Activated CD8-positive, alpha-beta memory T cell treated with anti-CD3 and anti-CD28 coated beads, Interleukin-2, amount 10 ng/mL, durations not matched to agents 7 days and 5 days (primary cell): ENCODE data around the gene CPA3. TPM values are rescaled to one million over a fixed set of nuclear protein-coding genes. Genes with fewer than 3 reads are reported as not detected.

Experiments used
- ATAC-seq: fragments of 150-1000 bp; cut with Tn5 transposase; one replicate; pipeline ENCODE4 v1.10.0; 2021; ENCODE audit warnings: moderate library complexity
- CTCF ChIA-PET: fragments of 350-600 bp; sonication (Branson Sonifier 250); formaldehyde crosslinking; loops from one replicate; lab custom pipeline; 2021; ENCODE audit warnings: antibody characterized with exemption; lab: Charles Lee
- DNase-seq: peaks from one replicate; pipeline ENCODE4 v3.0.0-alpha.2; 2020
- H3K27ac Mint-ChIP-seq: one replicate; pipeline ENCODE4 v1.8.0; 2021; ENCODE audit warnings: mild to moderate bottlenecking, mixed read lengths
- H3K27me3 Mint-ChIP-seq: one replicate; pipeline ENCODE4 v1.8.0; 2021; ENCODE audit warnings: mixed read lengths
- H3K36me3 Mint-ChIP-seq: one replicate; pipeline ENCODE4 v1.8.0; 2021; ENCODE audit warnings: mild to moderate bottlenecking, mixed read lengths
- H3K4me1 Mint-ChIP-seq: one replicate; pipeline ENCODE4 v1.8.0; 2021; ENCODE audit warnings: mixed read lengths
- H3K4me3 Mint-ChIP-seq: one replicate; pipeline ENCODE4 v1.8.0; 2021; ENCODE audit warnings: mild to moderate bottlenecking, moderate library complexity, mixed read lengths
- H3K9me3 Mint-ChIP-seq: one replicate; pipeline ENCODE4 v1.8.0; 2022; ENCODE audit warnings: low read depth, mixed read lengths
- total RNA-seq, 2 experiments: library from RNA; stranded (reverse); gene quantifications; one replicate each; pipeline ENCODE4 v1.2.3, GENCODE V29; 2021

CPA3 gene
- total RNA-seq, 2 experiments from 2014 or later: not detected

DNA sequence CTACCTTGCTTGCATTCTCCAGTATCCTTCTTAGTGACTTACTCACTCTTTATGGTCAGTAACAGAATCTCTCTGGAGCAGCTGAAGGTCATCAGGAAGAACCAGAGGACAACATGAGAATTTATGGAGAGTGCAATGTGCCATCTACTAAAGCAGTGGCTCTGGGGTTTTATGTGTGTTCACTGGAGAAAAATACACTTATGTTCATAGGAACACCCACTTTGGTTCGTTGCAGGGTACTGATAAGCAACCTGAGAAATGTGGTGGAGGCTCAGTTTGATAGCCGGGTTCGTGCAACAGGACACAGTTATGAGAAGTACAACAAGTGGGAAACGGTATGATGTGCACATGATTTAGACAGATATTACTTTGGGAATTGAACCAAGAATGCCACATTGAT, 24.6 kb upstream of the CPA3 start:
- no peak for ATAC-seq
- Mint-ChIP-seq H3K27me3 (no peaks in the 10 kb centered on the region), H3K9me3 (no peaks in the 10 kb centered on the region), H3K4me3 (no peak overlapping the region), H3K27ac (no peak overlapping the region), H3K36me3 (no peaks in the 10 kb centered on the region), H3K4me1 (no peaks in the 10 kb centered on the region)
- CTCF ChIA-PET: no interaction called here
- DNase-seq: no peak

DNA sequence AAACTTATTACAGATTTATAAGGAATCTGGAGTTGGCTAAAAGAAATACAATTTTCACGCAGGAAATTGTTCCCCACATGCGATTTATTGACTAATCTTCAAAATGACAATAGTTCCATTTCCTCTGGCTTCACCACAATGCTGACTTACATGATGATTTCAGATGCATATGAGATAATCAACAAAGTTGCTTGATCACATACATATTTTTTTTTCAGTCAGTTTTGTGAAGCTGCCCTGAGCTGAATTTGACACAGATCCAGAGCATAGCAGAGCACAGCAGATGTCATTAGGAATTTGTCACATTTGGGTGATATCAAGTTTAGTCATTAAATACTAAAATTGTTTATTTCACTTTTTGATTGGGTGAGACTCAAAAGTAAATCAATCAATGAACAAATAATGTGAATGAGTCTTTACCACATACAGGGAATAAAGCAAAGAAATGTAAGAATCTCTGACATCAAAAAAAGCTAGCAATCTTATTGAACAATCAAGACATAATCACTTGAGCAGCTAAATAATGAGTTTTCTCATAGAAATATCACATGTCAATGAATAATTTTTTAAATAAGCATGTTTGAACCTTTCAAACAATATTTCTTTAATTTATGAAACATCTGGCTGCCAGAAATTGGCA, 19.2 kb upstream of the CPA3 start:
- no peak for ATAC-seq
- DNase-seq: no peak
- CTCF ChIA-PET: no interaction called here
- Mint-ChIP-seq H3K27me3 (peaks cover 10% of the 10 kb centered on the region), H3K9me3 (no peaks in the 10 kb centered on the region), H3K36me3 (no peaks in the 10 kb centered on the region), H3K27ac (no peak overlapping the region), H3K4me1 (no peaks in the 10 kb centered on the region), H3K4me3 (no peak overlapping the region)

DNA sequence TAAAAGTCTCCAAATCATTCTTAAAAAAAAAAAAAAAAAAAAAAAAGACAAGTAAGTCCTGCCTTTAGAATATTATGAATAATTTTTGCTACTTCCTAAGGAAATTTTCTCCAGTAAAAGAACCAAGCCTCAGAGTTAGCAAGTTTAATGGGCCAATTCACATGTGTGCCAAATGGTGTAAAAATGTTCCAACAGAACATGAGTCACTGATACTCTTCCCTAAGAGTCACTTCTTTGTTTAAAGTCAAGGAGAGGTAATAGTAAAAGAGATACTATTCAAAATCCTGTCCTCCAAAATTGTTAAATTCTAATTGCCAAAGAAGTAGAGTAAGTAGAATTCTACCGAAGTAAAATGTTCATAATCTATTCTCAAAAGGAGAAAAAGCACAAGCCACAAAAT, 17.7 kb upstream of the CPA3 start:
- Mint-ChIP-seq H3K27ac (no peak overlapping the region), H3K36me3 (no peaks in the 10 kb centered on the region), H3K4me3 (no peak overlapping the region), H3K9me3 (no peaks in the 10 kb centered on the region), H3K4me1 (no peaks in the 10 kb centered on the region), H3K27me3 (peaks cover 12% of the 10 kb centered on the region)
- DNase-seq (no peak), ATAC-seq (no peak)
- CTCF ChIA-PET: no interaction called here

DNA sequence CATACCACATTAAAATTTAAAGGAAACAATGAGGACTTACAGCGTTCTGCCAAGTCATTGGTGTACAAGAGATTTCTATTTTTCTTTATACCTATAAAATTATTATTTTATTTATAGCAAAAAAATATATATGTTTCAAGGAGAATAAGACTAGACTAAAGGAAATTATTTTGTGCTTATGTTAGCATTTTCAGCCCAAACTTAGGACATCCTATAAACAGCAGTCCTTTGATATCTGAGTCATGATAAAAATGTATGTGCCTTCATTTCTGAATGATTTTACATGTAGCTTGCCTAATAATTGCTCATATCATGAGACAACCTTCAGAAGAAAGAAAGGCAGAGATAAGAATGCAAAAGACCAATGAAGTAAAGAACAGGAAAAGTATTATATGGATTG, 16.7 kb upstream of the CPA3 start:
- H3K4me3 Mint-ChIP-seq: no peak overlapping the region
- CTCF ChIA-PET: no interaction called here
- DNase-seq (no peak), ATAC-seq (no peak)
- no peak overlapping the region for H3K27ac Mint-ChIP-seq
- no peaks in the 10 kb centered on the region for H3K36me3 Mint-ChIP-seq
- peaks cover 12% of the 10 kb centered on the region for H3K27me3 Mint-ChIP-seq
- no peaks in the 10 kb centered on the region for H3K9me3 Mint-ChIP-seq
- H3K4me1 Mint-ChIP-seq: no peaks in the 10 kb centered on the region

DNA sequence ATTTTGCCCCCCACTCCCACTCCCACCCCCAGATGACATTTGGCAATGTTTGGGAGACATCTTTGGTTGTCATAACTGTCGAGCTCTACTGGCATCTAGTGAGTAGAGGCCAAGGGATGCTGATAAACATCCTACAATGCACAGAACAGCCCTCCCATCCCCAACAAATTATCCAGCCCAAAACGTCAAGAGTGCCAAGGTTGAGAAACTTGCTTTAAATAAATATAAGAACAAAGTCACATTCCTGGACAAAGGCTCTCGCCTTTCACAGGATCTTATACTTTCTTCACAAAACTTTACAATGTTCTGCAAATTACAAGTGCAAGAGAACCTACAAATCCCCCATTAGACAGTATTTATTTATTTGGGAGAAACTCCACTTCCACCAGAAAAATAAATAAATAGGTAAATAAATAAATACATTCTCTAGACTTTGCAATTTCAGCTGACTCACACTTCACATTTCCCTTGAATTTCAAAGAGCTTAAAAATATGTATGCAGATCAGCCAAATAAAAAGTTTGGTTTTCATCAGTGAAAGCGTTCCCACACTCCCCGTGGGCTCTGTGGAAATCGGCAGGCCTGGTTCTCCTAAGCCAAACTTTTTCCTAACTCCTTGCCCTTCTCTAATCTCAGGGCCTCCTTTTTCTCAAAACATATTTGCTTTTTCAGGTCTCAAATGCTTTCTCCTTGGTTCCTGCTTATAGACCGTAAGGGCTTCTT, 12.7 kb upstream of the CPA3 start:
- no peaks in the 10 kb centered on the region for H3K36me3 Mint-ChIP-seq
- H3K4me3 Mint-ChIP-seq: no peak overlapping the region
- no peak overlapping the region for H3K27ac Mint-ChIP-seq
- CTCF ChIA-PET: no interaction called here
- H3K4me1 Mint-ChIP-seq: no peaks in the 10 kb centered on the region
- no peak for DNase-seq
- no peak for ATAC-seq
- no peaks in the 10 kb centered on the region for H3K9me3 Mint-ChIP-seq
- H3K27me3 Mint-ChIP-seq: peaks cover 19% of the 10 kb centered on the region

DNA sequence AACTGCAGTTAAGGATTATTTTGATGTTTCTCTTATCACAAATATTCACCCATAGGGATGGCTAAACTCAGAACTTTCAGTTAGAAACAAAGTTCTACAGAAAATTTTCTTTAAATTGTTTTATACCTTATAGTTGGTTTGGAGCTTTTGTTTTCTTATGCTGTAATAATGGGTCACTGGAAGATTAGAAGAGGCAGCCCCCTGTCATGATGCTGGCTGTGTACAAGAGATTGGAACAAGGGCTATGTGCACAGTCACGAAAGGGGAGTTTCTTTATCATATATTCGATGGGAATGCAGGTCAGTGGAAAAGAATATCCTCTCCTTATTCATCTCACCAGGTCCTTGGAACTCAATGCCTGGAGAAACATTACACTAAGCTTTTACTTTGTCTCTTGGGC, 12.0 kb upstream of the CPA3 start:
- no peaks in the 10 kb centered on the region for H3K4me1 Mint-ChIP-seq
- H3K27me3 Mint-ChIP-seq: peaks cover 17% of the 10 kb centered on the region
- DNase-seq (no peak), ATAC-seq (no peak)
- H3K4me3 Mint-ChIP-seq: no peak overlapping the region
- H3K27ac Mint-ChIP-seq: no peak overlapping the region
- H3K9me3 Mint-ChIP-seq: no peaks in the 10 kb centered on the region
- CTCF ChIA-PET: no interaction called here
- no peaks in the 10 kb centered on the region for H3K36me3 Mint-ChIP-seq

DNA sequence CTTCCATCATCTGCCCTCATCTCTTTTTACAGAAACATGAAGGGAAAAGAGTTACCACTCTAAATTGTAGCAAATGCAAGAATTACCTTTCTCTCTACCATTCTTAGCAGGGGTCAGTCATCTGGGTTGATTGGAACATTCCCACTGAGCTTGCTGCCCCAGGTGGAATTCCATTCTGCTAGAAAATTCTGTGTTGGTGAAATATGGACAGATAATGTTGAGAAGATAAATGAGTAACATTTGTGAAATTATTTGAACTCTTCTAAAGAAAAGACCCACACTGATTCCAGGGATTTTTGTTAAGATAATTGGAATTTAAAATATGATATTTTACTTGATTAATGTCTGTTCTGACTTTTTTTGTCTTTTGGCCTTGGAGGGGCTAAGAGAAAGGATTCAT, 11.0 kb upstream of the CPA3 start:
- ATAC-seq (no peak), DNase-seq (no peak)
- Mint-ChIP-seq H3K4me1 (no peaks in the 10 kb centered on the region), H3K4me3 (no peak overlapping the region), H3K27ac (no peak overlapping the region), H3K9me3 (no peaks in the 10 kb centered on the region), H3K27me3 (peaks cover 16% of the 10 kb centered on the region), H3K36me3 (no peaks in the 10 kb centered on the region)
- CTCF ChIA-PET: no interaction called here

DNA sequence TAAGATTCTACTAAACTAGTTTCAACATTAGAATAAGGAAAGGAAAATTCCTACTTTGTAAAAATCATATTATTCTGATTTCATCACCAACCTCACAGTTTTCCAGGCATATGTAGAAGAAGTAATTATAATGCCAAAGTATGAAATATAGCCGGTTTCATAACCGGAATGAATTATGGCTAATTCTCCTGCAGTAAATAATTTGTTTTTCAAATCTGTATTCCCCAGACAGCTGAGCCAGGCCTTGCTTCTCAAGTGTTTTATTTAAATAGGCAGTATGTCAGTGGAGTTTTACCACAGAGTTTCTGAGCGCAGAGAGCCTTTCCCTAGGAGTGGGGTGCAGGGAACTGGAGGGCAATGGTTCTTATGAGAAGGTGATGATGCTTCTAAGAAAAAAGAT, 8.7 kb upstream of the CPA3 start:
- no peak for ATAC-seq
- CTCF ChIA-PET: no interaction called here
- no peak for DNase-seq
- Mint-ChIP-seq H3K4me3 (no peak overlapping the region), H3K27me3 (peaks cover 12% of the 10 kb centered on the region), H3K9me3 (no peaks in the 10 kb centered on the region), H3K36me3 (no peaks in the 10 kb centered on the region), H3K4me1 (no peaks in the 10 kb centered on the region), H3K27ac (no peak overlapping the region)

DNA sequence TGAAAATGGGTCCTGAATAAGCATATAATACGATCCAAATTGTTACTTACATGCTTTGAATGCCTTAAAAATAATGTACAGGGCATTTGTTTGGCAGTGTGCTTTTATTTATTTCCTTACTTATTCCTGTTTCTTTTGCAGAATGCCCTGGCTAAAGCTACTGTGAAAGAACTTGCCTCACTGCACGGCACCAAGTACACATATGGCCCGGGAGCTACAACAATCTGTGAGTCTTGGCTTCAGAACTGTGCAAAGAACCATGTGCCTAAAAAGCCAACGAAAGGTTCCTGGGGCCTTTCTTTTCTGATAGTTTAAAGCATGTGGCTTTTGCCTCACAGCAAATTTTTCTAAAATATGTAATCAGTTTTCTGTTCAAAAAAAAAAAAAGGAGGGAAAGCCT, 7.8 kb upstream of the CPA3 start:
- no peaks in the 10 kb centered on the region for H3K9me3 Mint-ChIP-seq
- CTCF ChIA-PET: no interaction called here
- H3K36me3 Mint-ChIP-seq: no peaks in the 10 kb centered on the region
- DNase-seq (no peak), ATAC-seq (no peak)
- H3K27ac Mint-ChIP-seq: no peak overlapping the region
- H3K4me3 Mint-ChIP-seq: no peak overlapping the region
- H3K27me3 Mint-ChIP-seq: peaks cover 15% of the 10 kb centered on the region
- no peaks in the 10 kb centered on the region for H3K4me1 Mint-ChIP-seq

DNA sequence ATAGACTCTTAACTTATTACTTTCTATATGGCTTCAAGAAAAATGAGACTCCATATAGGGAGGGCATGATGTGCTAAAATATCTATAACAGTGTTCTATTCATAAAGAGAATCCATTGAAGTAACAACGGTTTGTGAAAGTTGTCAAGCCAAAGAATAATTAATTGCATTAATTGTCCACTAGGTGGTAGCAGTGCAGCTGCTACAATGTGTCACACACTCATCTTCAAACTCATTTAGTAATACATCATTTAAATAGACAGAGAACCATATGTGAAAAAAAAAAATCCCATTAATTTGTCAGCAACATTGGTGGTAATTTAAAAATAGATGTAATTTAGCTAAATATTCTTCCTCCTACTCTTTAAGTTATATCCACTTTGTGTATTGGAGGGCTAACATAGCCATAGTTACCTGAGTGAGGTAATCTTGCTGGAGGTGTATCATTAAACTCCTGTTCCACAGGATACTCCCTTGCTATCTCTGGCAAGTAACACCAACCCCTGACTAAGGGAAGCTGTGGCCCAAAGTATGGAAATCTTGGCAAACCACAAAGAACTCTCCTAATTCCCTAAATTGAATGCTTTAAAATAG, 3.7 kb upstream of the CPA3 start:
- Mint-ChIP-seq H3K4me1 (no peaks in the 10 kb centered on the region), H3K36me3 (no peaks in the 10 kb centered on the region), H3K27ac (no peak overlapping the region), H3K4me3 (no peak overlapping the region), H3K9me3 (no peaks in the 10 kb centered on the region), H3K27me3 (peaks cover 33% of the 10 kb centered on the region)
- DNase-seq: no peak
- CTCF ChIA-PET: interaction anchor here (1.0 to 4.6 kb wide), 9 partner anchors 11 to 134 kb away, joined by 3 to 50 read pairs (median 3); no protein-coding TSS in a partner anchor
- ATAC-seq: peak; percentile 45

DNA sequence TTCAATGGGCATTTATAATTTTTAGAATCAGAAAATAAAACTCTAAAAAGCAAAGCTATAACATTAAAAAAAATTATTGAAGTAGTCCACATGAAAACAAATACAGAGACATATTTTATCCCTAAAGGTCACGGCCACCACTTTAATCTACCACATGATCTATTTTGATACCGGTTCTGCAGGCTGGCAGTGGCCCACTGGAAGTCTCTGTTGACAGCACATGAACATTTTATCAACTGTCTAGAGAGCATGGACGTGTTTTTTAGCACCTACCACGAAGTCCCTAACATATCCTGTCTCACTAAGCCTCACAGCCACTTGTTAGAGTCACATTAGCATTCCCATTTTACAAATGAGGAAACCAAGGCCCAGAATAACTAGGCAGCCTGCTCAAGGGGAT, 1.8 kb upstream of the CPA3 start:
- Mint-ChIP-seq H3K9me3 (no peaks in the 10 kb centered on the region), H3K27me3 (peaks cover 42% of the 10 kb centered on the region), H3K4me3 (no peak overlapping the region), H3K27ac (no peak overlapping the region), H3K36me3 (no peaks in the 10 kb centered on the region), H3K4me1 (no peaks in the 10 kb centered on the region)
- DNase-seq (no peak), ATAC-seq (no peak)
- CTCF ChIA-PET: interaction anchor here (0.7 to 4.6 kb wide), 3 partner anchors 27 to 82 kb away, joined by 3 to 50 read pairs (median 3); no protein-coding TSS in a partner anchor

DNA sequence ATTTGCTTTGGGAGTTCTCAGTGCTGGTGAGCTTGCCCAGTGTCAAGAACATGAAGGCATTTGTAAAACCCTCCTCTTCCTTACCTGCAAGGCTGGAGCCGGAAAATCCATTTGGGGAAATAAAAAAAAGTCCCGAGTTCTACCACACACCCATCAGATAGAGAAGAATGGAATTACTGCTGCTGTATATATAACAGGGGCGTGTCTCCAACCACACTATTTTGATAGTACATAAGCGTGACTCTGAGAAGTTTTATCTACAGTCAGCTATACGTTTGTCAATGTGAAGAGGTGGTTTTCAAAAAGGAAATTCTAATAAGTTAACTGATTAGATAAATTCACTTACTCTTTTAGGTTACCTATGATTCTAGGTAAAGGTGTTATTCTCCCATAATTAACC, 1.3 kb upstream of the CPA3 start:
- Mint-ChIP-seq H3K36me3 (no peaks in the 10 kb centered on the region), H3K27me3 (peaks cover 42% of the 10 kb centered on the region), H3K4me3 (no peak overlapping the region), H3K4me1 (no peaks in the 10 kb centered on the region), H3K27ac (no peak overlapping the region), H3K9me3 (no peaks in the 10 kb centered on the region)
- CTCF ChIA-PET: interaction anchor here (4.6 kb wide), 1 partner anchor 81 kb away, joined by 50 read pairs; no protein-coding TSS in a partner anchor
- DNase-seq (no peak), ATAC-seq (no peak)

DNA sequence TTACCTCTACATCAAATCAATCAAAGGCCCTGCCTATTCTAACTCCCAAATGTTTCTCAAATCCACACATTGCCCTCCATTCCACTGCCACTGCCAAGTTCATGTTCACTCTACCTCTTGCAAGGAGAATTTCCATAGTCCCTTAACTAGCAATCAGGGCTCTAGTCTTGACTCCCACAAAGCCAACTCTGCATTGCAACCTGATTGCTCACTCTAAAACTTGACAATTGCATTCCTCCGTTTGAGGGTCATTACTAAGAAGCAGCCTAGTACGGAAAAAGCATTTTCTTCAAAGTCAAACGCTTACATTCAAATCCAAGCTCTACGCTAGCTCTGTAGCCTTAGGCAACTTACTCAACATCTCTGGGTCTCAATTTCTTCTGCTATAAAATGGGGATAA, 1.2 kb downstream of the CPA3 start:
- DNase-seq (no peak), ATAC-seq (no peak)
- Mint-ChIP-seq H3K4me3 (no peak overlapping the region), H3K9me3 (no peaks in the 10 kb centered on the region), H3K27ac (no peak overlapping the region), H3K27me3 (peaks cover 42% of the 10 kb centered on the region), H3K36me3 (no peaks in the 10 kb centered on the region), H3K4me1 (no peaks in the 10 kb centered on the region)
- CTCF ChIA-PET: interaction anchor here (2.2 kb wide), 1 partner anchor 78 kb away, joined by 6 read pairs; no protein-coding TSS in a partner anchor
